Measurements from ENCODE around the gene SERTAD2.
A peak's percentile ranks its signal among the peaks of the same experiment; 100 is the strongest.

- TF ChIP-seq CTCF (conservative IDR thresholded peaks at IDR 0.05; ENCODE audit: low read depth, low read length) (no peak), CEBPB (IDR thresholded peaks at IDR 0.05; ENCODE audit: low read depth, low read length) (0 out of 2 replicates have a peak, but pooled peaks have one; percentile 29), RCOR1 (IDR thresholded peaks at IDR 0.05; ENCODE audit: insufficient replicate concordance, low read length) (no peak), POLR2A (IDR thresholded peaks at IDR 0.05; ENCODE audit: low read depth, low read length) (no peak), RFX5 (IDR thresholded peaks at IDR 0.05; ENCODE audit: low read depth, low read length) (no peak), ELK1 (IDR thresholded peaks at IDR 0.05; ENCODE audit: borderline replicate concordance, low read depth, low read length) (no peak), SMC3 (IDR thresholded peaks at IDR 0.05; ENCODE audit: low read depth, low read length) (no peak), MXI1 (IDR thresholded peaks at IDR 0.05; ENCODE audit: borderline replicate concordance, low read depth, low read length) (no peak), NFE2L2 (IDR thresholded peaks at IDR 0.05; ENCODE audit: low read depth, low read length) (no peak), RAD21 (IDR thresholded peaks at IDR 0.05; ENCODE audit: low read length) (no peak), BHLHE40 (IDR thresholded peaks at IDR 0.05; ENCODE audit: low read depth, low read length) (no peak), MAZ (IDR thresholded peaks at IDR 0.05; ENCODE audit: borderline replicate concordance, low read depth, low read length) (no peak), MAFK (IDR thresholded peaks at IDR 0.05; ENCODE audit: low read depth, low read length) (peak; percentile 40; the same call in 1 of the 2 replicates)
These were observed 19.1 kb downstream of the SERTAD2 start for GRCh38 chr2:64634345-64635267.
